ENCODE data around the gene PTPN4. TPM values are rescaled to one million over a fixed set of nuclear protein-coding genes. Genes with fewer than 3 reads are reported as not detected.

PTPN4 gene
- total RNA-seq, 2 donors from 2014 or later = 23.7 to 65.3 TPM

DNA sequence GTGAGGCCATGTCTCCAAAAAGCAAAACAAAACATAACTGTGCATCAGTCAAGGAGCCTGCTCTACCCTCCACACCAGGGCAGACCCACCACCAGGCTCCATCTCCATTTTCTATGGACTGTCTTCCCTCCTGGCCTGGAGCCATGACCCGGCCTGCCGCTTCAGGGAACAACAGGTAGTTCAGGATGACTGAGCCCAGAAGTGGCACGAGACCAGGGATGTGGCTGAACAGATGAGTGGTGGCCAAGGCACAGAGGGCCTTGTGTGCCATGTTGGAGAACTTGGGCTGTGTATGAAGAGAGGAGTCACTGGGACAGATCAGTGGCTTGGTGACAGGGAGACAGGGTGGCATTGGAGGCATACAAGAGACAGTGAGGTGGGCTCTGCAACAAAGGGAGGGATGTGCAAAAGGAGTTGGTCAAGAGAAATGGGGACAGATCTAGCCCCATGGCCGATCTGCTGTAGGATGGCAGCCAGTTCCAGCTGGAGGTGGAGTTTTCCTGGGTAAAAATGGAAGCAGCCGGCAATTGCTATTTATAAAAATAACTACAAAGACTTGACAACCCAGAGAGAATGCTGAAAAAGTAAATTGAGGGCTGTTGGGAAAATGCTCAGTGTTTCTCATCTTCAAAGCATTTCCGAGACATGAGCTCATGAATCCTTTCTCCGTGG, 45.8 kb upstream of the PTPN4 start:
- no peak for DNase-seq (ENCODE audit: low spot score)
- 75% methylated on average over 7 of the region's 7 CpGs for WGBS
- H3K9me3 ChIP-seq = no peaks in the 10 kb centered on the region
- H3K36me3 ChIP-seq = no peaks in the 10 kb centered on the region
- TF ChIP-seq, protein P1, sequence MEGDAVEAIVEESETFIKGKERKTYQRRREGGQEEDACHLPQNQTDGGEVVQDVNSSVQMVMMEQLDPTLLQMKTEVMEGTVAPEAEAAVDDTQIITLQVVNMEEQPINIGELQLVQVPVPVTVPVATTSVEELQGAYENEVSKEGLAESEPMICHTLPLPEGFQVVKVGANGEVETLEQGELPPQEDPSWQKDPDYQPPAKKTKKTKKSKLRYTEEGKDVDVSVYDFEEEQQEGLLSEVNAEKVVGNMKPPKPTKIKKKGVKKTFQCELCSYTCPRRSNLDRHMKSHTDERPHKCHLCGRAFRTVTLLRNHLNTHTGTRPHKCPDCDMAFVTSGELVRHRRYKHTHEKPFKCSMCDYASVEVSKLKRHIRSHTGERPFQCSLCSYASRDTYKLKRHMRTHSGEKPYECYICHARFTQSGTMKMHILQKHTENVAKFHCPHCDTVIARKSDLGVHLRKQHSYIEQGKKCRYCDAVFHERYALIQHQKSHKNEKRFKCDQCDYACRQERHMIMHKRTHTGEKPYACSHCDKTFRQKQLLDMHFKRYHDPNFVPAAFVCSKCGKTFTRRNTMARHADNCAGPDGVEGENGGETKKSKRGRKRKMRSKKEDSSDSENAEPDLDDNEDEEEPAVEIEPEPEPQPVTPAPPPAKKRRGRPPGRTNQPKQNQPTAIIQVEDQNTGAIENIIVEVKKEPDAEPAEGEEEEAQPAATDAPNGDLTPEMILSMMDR (IDR thresholded peaks at IDR 0.05) = no peak
- TF ChIP-seq POLR2AphosphoS5 (IDR thresholded peaks at IDR 0.05) (no peak), POLR2A (IDR thresholded peaks at IDR 0.05) (no peak)
- no peaks in the 10 kb centered on the region for H3K4me1 ChIP-seq (replicated peaks)
- no peaks in the 10 kb centered on the region for H3K27me3 ChIP-seq (replicated peaks; ENCODE audit: insufficient read depth)
- H3K4me3 ChIP-seq = no peak overlapping the region
- no peak overlapping the region for H3K27ac ChIP-seq
- intact Hi-C loops (cut with DNase I) = no loop called here

DNA sequence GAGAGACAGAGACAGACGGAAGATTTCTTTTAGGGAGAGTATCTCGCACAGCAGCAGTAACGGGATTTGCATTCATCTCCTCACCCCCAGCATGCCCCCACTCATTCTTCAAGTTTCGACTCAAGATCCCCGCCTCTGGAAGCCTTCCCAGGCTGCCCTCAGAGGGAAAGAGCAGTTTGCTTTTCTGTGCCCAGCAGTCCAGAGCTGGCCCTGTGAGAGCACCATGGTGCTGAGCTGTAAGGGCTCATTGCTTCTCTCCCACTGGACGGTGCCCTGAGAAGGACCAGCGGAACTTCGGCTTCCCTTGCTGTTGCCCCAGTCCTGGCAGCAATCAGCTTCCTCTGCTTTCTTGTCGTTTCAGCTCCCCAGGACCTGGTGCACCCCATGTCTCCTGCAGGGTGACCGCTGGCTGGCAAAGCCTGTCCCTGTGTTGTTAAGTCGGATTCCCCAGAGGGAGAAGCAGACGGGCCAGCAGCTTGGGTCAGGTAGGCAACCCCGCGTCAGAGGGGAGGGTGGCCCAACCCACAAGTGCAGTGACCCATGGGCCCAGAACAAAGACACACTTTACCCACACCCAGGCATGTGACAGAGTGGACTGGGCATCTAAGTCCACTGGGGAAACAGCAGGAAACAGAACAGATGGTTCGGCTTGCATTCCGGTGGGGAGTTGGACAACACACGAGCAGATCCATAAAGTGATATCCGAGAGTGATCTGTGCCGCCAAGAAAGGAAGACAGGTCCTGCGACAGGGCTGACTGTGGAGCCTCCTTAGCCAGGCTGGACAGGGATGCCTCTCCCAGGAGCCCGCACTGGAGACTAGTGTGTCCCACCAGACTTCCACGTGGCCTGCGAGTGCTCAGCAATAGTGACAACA, 44.1 kb upstream of the PTPN4 start:
- Histone ChIP-seq H3K27ac (no peak overlapping the region), H3K4me3 (no peak overlapping the region), H3K27me3 (replicated peaks; ENCODE audit: insufficient read depth) (no peaks in the 10 kb centered on the region), H3K4me1 (replicated peaks) (no peaks in the 10 kb centered on the region), H3K9me3 (no peaks in the 10 kb centered on the region), H3K36me3 (no peaks in the 10 kb centered on the region)
- intact Hi-C loops (cut with DNase I) = no loop called here
- 75% methylated on average over 23 of the region's 23 CpGs for WGBS
- TF ChIP-seq POLR2AphosphoS5 (IDR thresholded peaks at IDR 0.05) (no peak), POLR2A (IDR thresholded peaks at IDR 0.05) (no peak)
- TF ChIP-seq, protein P1 (IDR thresholded peaks at IDR 0.05) = no peak
- no peak for DNase-seq (ENCODE audit: low spot score)

DNA sequence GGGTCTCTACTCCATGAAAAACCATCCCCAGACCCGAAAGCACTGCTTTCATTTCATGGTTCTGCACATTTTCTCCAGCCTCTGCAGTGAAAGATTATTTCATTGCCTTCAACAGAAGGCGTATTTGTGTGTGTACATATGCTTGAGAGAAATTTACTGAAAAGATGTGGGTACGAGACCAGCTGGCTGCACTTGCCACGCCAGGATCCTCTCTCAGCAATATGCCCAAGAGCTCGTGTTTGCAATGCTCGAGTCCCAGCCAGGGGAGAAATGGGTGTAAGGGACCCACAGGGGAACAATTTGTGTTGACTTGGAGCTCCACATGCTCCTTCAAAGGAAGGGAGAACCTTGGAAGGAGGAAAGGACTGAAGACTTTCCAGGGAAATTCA, 43.4 kb upstream of the PTPN4 start:
- Histone ChIP-seq H3K27me3 (replicated peaks; ENCODE audit: insufficient read depth) (no peaks in the 10 kb centered on the region), H3K36me3 (no peaks in the 10 kb centered on the region), H3K4me1 (replicated peaks) (no peaks in the 10 kb centered on the region), H3K4me3 (no peak overlapping the region), H3K27ac (no peak overlapping the region), H3K9me3 (no peaks in the 10 kb centered on the region)
- 86% methylated on average over 6 of the region's 6 CpGs for WGBS
- DNase-seq (ENCODE audit: low spot score) = no peak
- TF ChIP-seq POLR2A (IDR thresholded peaks at IDR 0.05) = no peak
- TF ChIP-seq POLR2AphosphoS5 (IDR thresholded peaks at IDR 0.05) = no peak
- TF ChIP-seq, protein P1 (IDR thresholded peaks at IDR 0.05) = no peak
- intact Hi-C loops (cut with DNase I) = no loop called here

DNA sequence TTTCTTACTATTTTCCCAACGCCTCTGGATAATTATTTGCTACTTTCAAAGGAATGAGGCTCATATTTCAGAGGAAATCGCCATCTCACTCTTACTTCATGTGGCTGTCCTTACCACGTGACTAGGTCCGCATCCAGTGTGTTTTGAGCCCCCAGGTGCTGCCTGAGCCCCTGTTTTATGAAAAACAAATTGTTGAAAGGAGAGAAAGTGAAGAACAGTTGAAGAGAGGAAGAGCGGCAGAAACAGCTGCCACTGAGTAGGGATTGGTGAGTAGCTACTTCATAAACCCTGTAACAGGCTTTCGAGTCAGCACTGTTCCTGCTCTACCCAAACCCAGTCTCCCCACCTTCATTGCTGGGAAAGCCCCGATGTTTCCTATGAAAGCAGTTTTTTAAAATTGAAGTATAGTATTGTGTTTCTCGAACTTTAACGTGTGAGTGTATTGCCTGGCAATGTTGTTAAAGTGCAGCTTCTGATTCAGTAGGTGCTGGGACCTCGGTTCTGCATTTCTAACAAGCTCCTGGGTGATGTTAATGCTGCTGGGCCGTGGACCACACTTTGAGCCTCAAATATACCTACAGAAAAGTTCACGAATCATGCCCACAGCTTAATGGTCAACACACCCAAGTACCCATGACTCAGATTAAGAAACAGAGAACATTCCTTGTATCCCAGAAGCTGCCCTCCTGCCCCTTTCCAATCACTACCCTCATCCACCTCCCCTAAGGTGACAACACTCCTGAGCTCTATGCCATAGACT, 41.0 kb upstream of the PTPN4 start:
- no peak for TF ChIP-seq POLR2A (IDR thresholded peaks at IDR 0.05)
- TF ChIP-seq, protein P1 (IDR thresholded peaks at IDR 0.05) = no peak
- no peak for TF ChIP-seq POLR2AphosphoS5 (IDR thresholded peaks at IDR 0.05)
- intact Hi-C loops (cut with DNase I) = no loop called here
- Histone ChIP-seq H3K9me3 (no peaks in the 10 kb centered on the region), H3K27me3 (replicated peaks; ENCODE audit: insufficient read depth) (no peaks in the 10 kb centered on the region), H3K36me3 (no peaks in the 10 kb centered on the region), H3K27ac (no peak overlapping the region), H3K4me1 (replicated peaks) (no peaks in the 10 kb centered on the region), H3K4me3 (no peak overlapping the region)
- 78% methylated on average over 12 of the region's 12 CpGs for WGBS
- no peak for DNase-seq (ENCODE audit: low spot score)
